Activated naive CD4-positive, alpha-beta T cell treated with anti-CD3 and anti-CD28 coated beads, Interleukin-2, amount 50 U/mL, for 24 hours (primary cell): ENCODE data around the gene CYTH3.
A peak's percentile ranks its signal among the peaks of the same experiment; 100 is the strongest.

Experiments used
- H3K27ac Mint-ChIP-seq: one replicate; pipeline ENCODE4 v1.8.0; 2021; ENCODE audit warnings: mild to moderate bottlenecking, mixed read lengths
- H3K27me3 Mint-ChIP-seq: one replicate; pipeline ENCODE4 v1.8.0; 2021; ENCODE audit warnings: mixed read lengths
- H3K36me3 Mint-ChIP-seq: one replicate; pipeline ENCODE4 v1.8.0; 2021; ENCODE audit warnings: mixed read lengths
- H3K4me1 Mint-ChIP-seq: one replicate; pipeline ENCODE4 v1.8.0; 2021; ENCODE audit warnings: mixed read lengths
- H3K4me3 Mint-ChIP-seq: one replicate; pipeline ENCODE4 v1.8.0; 2021; ENCODE audit warnings: mild to moderate bottlenecking, mixed read lengths
- H3K9me3 Mint-ChIP-seq: one replicate; pipeline ENCODE4 v1.8.0; 2021; ENCODE audit warnings: mixed read lengths

The CYTH3 gene

DNA sequence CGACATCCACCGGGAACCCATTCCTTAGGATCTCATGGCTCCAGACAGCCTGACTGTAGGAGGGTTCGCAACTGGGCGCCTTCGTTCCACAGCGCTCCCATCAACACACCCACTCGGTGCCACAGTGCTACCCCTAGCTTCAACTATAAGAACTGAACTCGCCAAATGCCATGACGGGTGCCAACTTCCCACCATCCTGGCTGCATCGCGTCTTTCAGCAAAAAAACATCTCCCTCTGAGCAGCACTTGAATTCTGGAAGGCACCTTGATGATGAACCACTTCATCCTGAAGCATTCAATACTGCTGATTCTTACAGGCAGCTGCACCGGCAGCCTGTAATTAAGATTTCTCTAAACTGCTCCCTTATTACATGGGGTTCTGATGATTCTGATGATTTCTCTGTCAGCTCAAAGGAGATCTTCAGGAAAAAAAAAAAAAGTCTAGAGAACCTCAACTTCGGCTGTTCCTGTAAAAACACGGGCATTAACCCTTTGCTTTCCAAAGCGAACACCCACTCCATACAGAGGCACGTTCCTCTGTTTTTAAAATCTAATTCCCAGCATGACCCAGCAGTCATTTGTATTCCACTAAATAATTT, 1.3 kb downstream of the CYTH3 start:
- Mint-ChIP-seq H3K27me3 (peaks cover 4% of the 10 kb centered on the region), H3K36me3 (no peaks in the 10 kb centered on the region), H3K4me3 (peak overlapping the region; percentile 91), H3K4me1 (peaks cover 26% of the 10 kb centered on the region), H3K9me3 (no peaks in the 10 kb centered on the region), H3K27ac (peak overlapping the region; percentile 13)

DNA sequence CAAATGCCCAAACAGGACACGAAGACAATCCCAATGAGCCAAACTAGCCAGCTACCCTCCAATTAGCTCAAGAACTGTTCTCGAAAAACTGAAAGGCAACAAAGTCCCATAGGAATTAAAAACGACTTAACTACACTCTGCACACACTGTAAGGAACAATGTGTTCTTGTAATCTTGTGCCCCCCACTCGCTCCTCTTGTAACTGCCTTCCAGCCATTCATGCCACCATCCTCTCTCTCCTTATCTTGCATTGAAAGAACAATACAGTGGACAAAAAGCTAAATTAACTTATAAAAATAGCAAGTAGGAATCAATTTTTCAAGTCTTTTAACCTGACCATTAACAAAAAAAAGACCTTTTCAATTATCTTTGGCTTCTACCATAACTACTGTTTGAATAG, 2.9 kb downstream of the CYTH3 start:
- no peak overlapping the region for H3K4me3 Mint-ChIP-seq
- peaks cover 4% of the 10 kb centered on the region for H3K27me3 Mint-ChIP-seq
- no peaks in the 10 kb centered on the region for H3K9me3 Mint-ChIP-seq
- peaks cover 26% of the 10 kb centered on the region for H3K4me1 Mint-ChIP-seq
- no peak overlapping the region for H3K27ac Mint-ChIP-seq
- no peaks in the 10 kb centered on the region for H3K36me3 Mint-ChIP-seq

DNA sequence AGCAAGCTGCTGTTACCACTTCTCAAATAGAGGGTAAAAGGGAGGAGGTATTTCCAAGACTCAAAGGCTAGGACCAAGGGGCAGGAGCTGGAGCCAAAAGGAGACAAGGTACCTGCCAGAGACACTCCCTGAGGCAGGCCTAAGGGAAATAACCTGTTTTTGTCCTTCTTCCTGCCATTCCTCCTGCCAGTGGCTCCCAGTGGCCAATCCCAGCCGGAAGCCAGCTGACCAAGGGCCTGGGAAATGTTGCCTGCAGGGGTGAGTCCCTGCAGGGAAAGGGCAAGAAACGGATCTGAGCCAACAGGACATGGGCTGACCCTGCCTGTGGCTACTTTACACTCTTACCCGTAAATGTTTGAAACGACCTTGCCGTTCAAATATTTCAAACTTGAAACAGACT, 3.5 kb downstream of the CYTH3 start:
- Mint-ChIP-seq H3K4me3 (no peak overlapping the region), H3K27me3 (peaks cover 4% of the 10 kb centered on the region), H3K9me3 (no peaks in the 10 kb centered on the region), H3K36me3 (no peaks in the 10 kb centered on the region), H3K27ac (no peak overlapping the region), H3K4me1 (peaks cover 26% of the 10 kb centered on the region)

DNA sequence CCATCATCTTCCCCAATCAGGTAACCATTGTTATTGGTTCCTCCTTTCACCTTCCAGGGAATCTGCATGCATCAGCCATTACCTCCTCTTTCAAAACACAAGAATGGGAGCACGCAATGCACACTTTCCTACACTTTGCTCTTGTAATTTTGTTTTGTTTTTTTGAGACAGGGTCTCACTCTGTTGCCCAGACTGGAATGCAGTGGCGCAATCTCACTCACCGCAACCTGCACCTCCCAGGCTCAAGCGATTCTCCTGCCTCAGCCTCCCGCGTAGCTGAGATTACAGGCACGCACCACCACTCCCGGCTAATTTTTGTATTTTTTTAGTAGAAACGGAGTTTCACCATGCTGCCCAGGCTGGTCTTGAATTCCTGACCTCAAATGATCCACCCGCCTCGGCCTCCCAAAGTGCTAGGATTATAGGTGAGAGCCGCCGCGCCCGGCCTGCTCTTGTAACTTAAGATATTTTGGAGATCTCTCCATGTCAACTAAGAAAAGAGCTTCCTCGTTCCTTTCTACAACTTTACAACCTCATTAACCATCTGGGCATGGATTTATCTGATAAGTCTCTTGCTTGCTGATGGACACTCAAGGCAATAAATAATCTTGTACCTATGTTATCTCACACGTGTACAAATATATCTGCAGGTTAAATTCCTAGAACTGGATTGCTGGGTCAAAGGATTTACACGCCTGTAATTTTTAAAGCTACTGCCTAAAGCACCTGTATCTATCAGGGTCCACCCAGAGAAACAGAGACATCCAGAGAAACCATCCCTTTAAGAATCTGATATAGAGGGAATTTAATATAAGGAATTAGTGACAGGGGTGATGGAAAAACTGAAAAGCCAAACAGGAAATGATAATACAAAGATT, 4.2 kb downstream of the CYTH3 start:
- H3K4me3 Mint-ChIP-seq = no peak overlapping the region
- H3K27me3 Mint-ChIP-seq = peaks cover 4% of the 10 kb centered on the region
- no peaks in the 10 kb centered on the region for H3K9me3 Mint-ChIP-seq
- no peak overlapping the region for H3K27ac Mint-ChIP-seq
- H3K4me1 Mint-ChIP-seq = peaks cover 22% of the 10 kb centered on the region
- no peaks in the 10 kb centered on the region for H3K36me3 Mint-ChIP-seq

DNA sequence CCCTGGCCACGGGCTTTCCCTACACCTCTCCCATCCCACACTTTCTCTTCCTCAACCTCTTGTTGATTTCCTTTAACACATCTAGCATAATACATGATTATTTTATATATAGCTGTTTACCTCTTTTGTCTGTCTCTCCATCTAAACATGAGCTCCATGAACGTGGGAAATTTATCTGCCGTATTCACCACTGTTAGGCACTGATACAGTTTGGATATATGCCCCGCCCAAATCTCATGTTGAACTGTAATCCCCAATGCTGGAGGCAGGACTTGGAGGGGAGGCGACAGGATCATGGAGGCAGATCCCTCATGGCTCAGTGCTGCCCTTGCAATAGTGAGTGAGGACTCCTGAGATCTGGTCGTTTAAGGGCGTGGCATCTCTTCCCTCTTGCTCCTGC, 5.7 kb downstream of the CYTH3 start:
- no peak overlapping the region for H3K4me3 Mint-ChIP-seq
- H3K4me1 Mint-ChIP-seq = peaks cover 20% of the 10 kb centered on the region
- peaks cover 3% of the 10 kb centered on the region for H3K27me3 Mint-ChIP-seq
- H3K36me3 Mint-ChIP-seq = no peaks in the 10 kb centered on the region
- no peak overlapping the region for H3K27ac Mint-ChIP-seq
- H3K9me3 Mint-ChIP-seq = no peaks in the 10 kb centered on the region

DNA sequence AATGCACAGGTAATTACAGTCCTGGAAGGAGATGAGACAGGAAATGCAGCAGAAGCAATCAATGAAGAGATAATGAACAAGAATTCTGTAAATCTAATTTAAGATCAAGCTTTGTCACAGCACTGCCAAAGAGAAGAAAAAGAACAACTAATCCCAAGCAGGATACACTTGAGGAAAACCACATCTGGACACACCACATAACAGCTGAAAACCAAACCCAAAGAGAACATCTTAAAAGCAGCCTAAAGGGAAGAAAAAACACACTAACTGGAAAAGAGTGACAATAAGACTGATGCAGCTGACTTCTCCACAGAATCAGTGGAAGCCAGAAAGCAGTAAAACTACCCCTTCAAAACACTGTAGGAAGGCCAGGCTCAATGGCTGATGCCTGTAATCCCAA, 10.2 kb downstream of the CYTH3 start:
- Mint-ChIP-seq H3K4me1 (peaks cover 37% of the 10 kb centered on the region), H3K27ac (no peak overlapping the region), H3K4me3 (no peak overlapping the region), H3K36me3 (no peaks in the 10 kb centered on the region), H3K9me3 (no peaks in the 10 kb centered on the region), H3K27me3 (no peaks in the 10 kb centered on the region)

DNA sequence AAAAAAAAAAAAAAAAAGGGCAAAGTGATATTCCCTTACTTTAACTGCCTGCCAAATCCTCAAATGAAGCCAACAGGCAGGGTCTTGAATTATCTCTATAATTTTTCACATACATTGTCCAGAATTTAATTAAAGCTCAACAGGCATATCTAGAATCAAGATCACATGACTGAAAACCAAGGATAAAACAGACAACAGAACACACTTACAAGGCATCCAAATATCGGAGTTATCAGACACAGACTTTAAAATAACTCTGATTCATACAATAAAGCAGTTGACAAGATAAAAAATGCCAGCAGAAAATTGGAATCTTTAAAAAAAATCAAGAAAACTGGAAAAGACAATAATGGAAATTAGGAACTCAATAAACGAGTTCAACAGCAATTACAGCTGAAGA, 10.7 kb downstream of the CYTH3 start:
- H3K9me3 Mint-ChIP-seq = no peaks in the 10 kb centered on the region
- H3K27me3 Mint-ChIP-seq = no peaks in the 10 kb centered on the region
- no peak overlapping the region for H3K27ac Mint-ChIP-seq
- no peaks in the 10 kb centered on the region for H3K36me3 Mint-ChIP-seq
- H3K4me3 Mint-ChIP-seq = no peak overlapping the region
- peaks cover 42% of the 10 kb centered on the region for H3K4me1 Mint-ChIP-seq

DNA sequence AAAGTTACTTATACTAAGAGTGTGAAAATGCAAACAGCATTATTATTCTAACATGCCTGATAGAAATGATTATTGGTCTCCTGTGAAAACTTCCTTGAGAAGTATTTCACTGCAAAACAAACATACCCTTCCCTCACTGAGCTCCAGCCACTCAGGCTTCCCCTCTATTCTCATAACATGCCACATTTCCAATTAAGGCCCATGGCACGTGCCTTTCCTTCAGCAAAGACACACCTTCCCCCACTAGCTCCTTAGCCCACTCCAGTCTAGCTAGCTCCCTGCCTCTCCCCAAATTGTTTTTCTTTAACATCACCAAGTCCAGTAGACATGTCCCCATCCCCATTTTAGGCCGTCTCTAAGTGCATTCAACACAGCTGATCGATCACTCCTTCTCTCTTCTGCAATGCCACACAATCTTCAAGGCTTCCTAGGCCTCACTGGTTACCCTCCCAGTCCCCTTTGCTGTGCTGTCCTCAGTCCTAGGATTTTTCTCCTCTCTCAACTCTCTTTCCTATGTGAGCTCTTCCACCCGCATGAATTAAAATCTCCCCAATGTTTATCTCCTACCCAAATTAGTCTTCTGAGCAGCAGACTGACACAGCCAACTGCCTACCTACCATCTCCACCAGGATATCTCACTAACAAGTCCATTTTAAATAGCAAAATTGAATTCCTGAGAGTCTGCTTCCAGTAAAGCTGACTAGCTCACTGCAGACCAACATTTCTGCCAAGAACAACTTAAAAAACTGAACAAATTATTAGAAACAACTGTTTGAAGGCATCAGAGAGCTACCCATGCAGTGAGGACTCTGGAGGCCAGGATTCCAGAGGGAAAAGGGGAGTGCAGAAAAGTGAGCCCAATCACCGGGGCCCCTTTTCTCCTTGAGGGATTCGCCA, 11.9 kb downstream of the CYTH3 start:
- Mint-ChIP-seq H3K4me3 (no peak overlapping the region), H3K27ac (no peak overlapping the region), H3K27me3 (no peaks in the 10 kb centered on the region)

DNA sequence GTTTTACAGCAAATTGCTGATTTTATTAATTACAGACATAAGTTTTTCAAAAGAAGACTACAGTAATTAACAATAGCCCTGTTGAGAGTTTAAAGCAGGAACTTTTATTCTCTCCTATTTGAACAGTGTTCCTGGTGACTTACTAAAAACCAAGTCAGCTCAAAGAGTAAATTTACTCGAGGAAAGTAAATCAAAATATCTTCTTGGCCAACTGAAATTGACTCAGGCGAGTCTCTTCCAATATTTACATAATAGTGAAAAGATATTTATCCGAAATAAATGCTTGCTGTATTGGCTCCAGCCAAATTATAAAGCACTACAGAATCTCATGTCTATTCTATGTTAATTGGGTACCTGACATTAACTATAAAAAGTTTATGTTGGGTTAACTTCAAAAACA, 13.2 kb downstream of the CYTH3 start:
- H3K36me3 Mint-ChIP-seq = no peaks in the 10 kb centered on the region
- no peak overlapping the region for H3K4me3 Mint-ChIP-seq
- no peaks in the 10 kb centered on the region for H3K9me3 Mint-ChIP-seq
- H3K4me1 Mint-ChIP-seq = peaks cover 54% of the 10 kb centered on the region
- H3K27me3 Mint-ChIP-seq = no peaks in the 10 kb centered on the region
- no peak overlapping the region for H3K27ac Mint-ChIP-seq

More for the DNA sequence above, 11.9 kb downstream of the CYTH3 start:
- Mint-ChIP-seq H3K4me1 (peaks cover 51% of the 10 kb centered on the region), H3K9me3 (no peaks in the 10 kb centered on the region), H3K36me3 (no peaks in the 10 kb centered on the region)

DNA sequence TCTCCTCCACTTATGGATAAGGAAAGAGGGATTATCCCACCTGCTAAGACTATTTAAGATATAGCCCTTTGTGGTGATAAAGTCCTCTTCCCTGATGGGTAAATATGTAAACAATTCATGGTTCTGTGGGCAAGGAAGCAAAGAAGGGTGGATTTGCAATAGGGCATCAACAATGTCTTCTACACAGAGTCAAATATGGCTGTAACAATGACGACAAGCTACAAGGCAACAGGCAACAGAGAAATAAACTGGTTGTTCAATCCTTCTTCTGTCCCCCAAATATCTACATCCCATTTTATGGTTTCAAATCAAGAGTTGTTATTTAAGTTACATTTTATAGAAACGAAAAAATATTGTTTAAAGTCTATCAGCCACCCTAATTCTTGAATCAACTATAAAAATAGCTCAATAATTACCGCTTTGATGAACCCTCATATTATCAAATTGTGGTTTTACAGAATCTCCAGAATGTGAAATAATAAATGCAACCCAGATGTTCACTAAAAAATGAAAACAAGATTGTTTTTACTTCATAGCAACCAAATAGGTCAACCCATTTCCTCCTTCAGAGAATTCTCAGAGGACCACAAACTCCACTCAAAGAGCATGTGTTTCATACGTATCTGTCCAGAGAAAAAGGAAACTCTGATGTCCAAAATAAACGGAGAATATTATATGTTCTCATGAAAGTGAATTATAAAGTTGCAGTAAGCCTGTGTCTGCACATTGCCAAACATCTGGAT, 13.8 kb downstream of the CYTH3 start:
- H3K27ac Mint-ChIP-seq = no peak overlapping the region
- no peaks in the 10 kb centered on the region for H3K9me3 Mint-ChIP-seq
- H3K4me1 Mint-ChIP-seq = peaks cover 54% of the 10 kb centered on the region
- no peak overlapping the region for H3K4me3 Mint-ChIP-seq
- H3K36me3 Mint-ChIP-seq = no peaks in the 10 kb centered on the region
- H3K27me3 Mint-ChIP-seq = no peaks in the 10 kb centered on the region

DNA sequence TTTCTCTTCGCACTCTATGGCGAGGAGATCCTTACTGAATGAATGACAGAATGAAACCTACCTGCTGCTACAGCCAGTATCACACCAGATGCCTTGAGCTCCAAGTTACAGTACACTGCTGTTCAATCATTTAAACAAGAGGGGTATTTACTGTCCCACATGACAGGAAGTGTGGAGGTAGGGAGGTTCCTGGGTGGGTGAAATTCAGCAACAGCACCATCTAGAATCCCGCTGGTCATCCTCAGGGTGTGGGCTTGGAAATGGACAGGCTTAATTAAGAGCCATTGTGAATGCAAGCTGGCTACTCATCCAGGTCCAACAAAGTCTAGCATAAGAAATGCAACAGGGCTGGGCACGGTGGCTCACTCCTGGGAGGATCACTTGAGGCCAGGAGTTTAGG, 14.7 kb downstream of the CYTH3 start:
- Mint-ChIP-seq H3K4me1 (peaks cover 54% of the 10 kb centered on the region), H3K9me3 (no peaks in the 10 kb centered on the region), H3K27ac (no peak overlapping the region), H3K36me3 (no peaks in the 10 kb centered on the region), H3K4me3 (no peak overlapping the region), H3K27me3 (no peaks in the 10 kb centered on the region)

DNA sequence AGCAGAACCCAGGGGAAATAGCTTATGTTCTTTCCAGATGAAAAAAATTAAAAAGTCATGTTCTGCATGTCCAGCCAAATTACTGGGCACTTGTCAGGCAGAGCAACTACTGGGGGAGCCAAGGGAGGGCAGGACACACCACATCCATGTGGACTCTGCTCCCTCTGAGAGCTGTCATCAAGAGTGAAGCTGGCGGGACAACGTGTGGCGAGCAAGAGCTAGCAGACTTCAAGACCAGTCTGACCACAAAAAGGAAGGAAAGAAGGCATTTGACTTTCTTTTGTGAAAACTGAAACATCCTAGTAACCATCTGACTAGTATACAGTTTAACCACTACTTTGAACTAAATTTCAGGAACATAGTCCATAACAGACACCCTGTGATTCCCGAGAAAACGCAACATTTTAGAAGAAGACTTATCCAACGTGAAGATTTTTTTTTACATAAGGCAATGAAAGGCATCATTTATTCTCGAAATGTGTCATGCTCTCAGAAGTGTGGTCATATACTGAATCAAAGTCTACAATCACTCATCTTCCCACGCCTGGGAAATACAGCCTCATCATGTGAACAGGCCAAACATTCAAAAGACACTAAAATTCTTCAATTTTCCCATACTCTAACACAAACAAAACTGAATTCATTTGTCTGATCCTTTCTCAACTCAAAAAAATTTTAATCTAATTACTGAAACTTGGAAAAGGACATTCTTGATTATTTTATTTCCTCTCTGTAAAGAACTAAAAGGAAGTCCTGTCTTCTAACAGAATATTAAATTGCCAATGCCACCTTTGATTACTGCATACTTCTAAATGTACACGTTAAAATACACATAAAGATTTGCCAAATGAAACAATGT, 15.5 kb downstream of the CYTH3 start:
- H3K27ac Mint-ChIP-seq = peak overlapping the region; percentile 69
- H3K4me1 Mint-ChIP-seq = peaks cover 49% of the 10 kb centered on the region
- H3K4me3 Mint-ChIP-seq = peak overlapping the region; percentile 37
- no peaks in the 10 kb centered on the region for H3K9me3 Mint-ChIP-seq
- H3K36me3 Mint-ChIP-seq = no peaks in the 10 kb centered on the region
- H3K27me3 Mint-ChIP-seq = no peaks in the 10 kb centered on the region

DNA sequence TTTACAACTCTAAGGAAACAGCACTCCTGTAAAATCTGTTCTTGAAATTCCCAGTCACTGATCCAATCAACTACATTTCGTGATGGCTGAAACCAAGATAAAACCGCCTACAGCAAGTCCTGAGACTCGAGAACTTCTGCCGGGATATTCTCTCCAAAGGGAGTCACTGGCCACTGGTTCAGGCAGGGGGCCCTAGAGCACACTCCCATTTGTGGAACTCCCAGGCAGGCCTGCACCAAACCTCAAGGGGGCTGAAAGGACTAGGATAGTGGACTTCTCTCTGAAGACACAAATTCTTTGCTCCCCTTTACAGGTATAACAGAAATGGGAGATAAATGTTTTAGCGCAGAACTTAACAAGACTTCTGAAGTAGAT, 16.3 kb downstream of the CYTH3 start:
- H3K9me3 Mint-ChIP-seq = no peaks in the 10 kb centered on the region
- no peaks in the 10 kb centered on the region for H3K36me3 Mint-ChIP-seq
- no peak overlapping the region for H3K4me3 Mint-ChIP-seq
- H3K4me1 Mint-ChIP-seq = peaks cover 51% of the 10 kb centered on the region
- no peaks in the 10 kb centered on the region for H3K27me3 Mint-ChIP-seq
- no peak overlapping the region for H3K27ac Mint-ChIP-seq

DNA sequence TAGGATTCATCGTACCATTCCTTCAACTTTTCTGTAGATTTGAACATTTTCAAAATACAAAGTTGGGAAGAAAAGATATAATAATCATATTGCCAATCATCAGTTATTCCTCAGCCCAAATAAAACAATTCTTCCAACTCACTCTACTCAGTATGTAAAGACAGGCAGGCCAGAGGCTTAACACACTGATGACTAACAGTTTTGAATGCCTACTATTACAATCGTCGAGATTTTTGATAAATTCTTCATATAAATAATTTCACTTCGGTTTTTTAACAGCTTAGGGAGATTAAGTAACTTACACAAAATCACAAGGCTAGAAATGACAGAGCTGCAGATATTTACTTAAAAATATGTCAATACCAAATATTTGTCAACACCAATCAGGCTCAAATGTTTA, 17.6 kb downstream of the CYTH3 start:
- H3K36me3 Mint-ChIP-seq = no peaks in the 10 kb centered on the region
- no peaks in the 10 kb centered on the region for H3K9me3 Mint-ChIP-seq
- H3K4me3 Mint-ChIP-seq = no peak overlapping the region
- H3K4me1 Mint-ChIP-seq = peaks cover 49% of the 10 kb centered on the region
- H3K27me3 Mint-ChIP-seq = no peaks in the 10 kb centered on the region
- H3K27ac Mint-ChIP-seq = no peak overlapping the region
